GM12892 (cell line): ENCODE measurements around the gene STIMATE.

Experiments used
- POLR2A ChIP-seq: IDR thresholded peaks from 2 replicates; pipeline ENCODE4 v1.6.1; 2011; ENCODE audit warnings: low read depth, low read length, control low read depth
- POLR2AphosphoS5 ChIP-seq: IDR thresholded peaks from 2 replicates; pipeline ENCODE4 v1.6.1; 2011; ENCODE audit warnings: low read depth, low read length, control low read depth

DNA sequence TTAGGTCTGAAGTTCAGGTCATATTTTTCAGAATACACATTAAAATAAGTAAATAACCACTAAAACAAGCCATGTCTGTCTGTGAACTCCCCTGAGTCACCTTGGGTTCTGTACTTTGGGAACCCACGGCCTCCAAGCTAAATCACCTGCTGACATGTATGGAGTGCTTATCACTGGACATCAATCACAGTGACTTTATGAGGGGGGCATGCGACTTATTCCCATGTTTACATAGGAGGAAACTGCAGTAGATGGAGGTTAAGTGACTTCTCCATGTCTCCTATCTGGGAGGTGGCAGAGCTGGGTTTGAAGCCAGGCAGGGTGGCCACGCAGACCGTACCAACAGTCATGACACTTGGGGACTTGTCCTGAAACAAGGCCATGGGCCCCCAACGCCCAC lies 75.0 kb downstream of the STIMATE start:
- TF ChIP-seq POLR2AphosphoS5 (no peak), POLR2A (no peak)
